Activated CD4-positive, alpha-beta T cell treated with anti-CD3 and anti-CD28 coated beads, Interleukin-2, amount 10 ng/mL, durations not matched to agents 7 days and 5 days (primary cell): ENCODE results near the gene MMP2. TPM values are rescaled to one million over a fixed set of nuclear protein-coding genes. Genes with fewer than 3 reads are reported as not detected.

Experiments
- CTCF ChIA-PET: fragments of 350-600 bp; sonication (Branson Sonifier 250); formaldehyde crosslinking; loops from one replicate; lab custom pipeline; 2021; ENCODE audit warnings: antibody characterized with exemption; lab: Charles Lee
- POLR2A ChIA-PET: fragments of 350-600 bp; sonication (Branson Sonifier 250); formaldehyde crosslinking; loops from one replicate; lab custom pipeline; 2021; ENCODE audit warnings: antibody characterized with exemption; lab: Charles Lee
- DNase-seq: peaks from one replicate; pipeline ENCODE4 v3.0.0-alpha.2; 2020
- H3K27ac Mint-ChIP-seq: one replicate; pipeline ENCODE4 v1.8.0; 2021; ENCODE audit warnings: mild to moderate bottlenecking, moderate library complexity, mixed read lengths
- H3K27me3 Mint-ChIP-seq: one replicate; pipeline ENCODE4 v1.8.0; 2021; ENCODE audit warnings: mixed read lengths
- H3K36me3 Mint-ChIP-seq: one replicate; pipeline ENCODE4 v1.8.0; 2021; ENCODE audit warnings: low read depth, mixed read lengths
- H3K4me1 Mint-ChIP-seq: one replicate; pipeline ENCODE4 v1.8.0; 2021; ENCODE audit warnings: mixed read lengths
- H3K4me3 Mint-ChIP-seq: one replicate; pipeline ENCODE4 v1.8.0; 2021; ENCODE audit warnings: mild to moderate bottlenecking, moderate library complexity, mixed read lengths
- H3K9me3 Mint-ChIP-seq: one replicate; pipeline ENCODE4 v1.8.0; 2021; ENCODE audit warnings: mixed read lengths
- total RNA-seq, 2 experiments: library from RNA; stranded (reverse); gene quantifications; one replicate each; pipeline ENCODE4 v1.2.3, GENCODE V29; 2021

The MMP2 gene
- total RNA-seq, 2 experiments from 2014 or later: not detected

DNA sequence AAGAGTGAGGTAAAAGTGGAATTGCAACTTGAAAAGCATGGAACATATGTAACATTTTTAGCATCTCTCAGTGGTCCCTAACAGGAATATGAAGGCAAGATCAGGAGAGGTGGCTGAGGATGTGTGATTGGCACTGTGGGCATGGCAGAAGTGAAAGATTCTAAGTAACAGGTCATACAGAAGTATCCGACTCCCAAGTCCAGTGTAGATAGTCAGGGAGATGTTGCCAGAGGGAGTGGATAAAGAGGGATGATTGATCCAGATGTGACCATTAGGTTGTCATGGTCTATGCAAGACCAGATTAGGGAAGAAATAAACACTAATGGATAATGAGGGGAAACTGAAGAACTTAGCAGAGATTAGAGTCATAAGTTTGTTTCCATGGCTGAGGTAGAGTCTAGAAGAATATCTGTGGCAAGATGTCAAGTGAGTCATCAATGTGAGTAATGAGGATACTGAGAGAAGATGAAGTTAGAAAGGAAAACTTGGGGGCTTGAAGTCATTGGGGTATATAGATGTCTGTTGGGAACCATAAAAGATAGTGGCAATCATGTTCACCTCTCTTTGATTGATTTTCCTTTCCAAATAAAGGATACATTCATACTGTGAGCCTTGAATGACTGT, 63.6 kb downstream of the MMP2 start:
- CTCF ChIA-PET: no interaction called here
- H3K27ac Mint-ChIP-seq: no peak overlapping the region
- H3K36me3 Mint-ChIP-seq: no peaks in the 10 kb centered on the region

DNA sequence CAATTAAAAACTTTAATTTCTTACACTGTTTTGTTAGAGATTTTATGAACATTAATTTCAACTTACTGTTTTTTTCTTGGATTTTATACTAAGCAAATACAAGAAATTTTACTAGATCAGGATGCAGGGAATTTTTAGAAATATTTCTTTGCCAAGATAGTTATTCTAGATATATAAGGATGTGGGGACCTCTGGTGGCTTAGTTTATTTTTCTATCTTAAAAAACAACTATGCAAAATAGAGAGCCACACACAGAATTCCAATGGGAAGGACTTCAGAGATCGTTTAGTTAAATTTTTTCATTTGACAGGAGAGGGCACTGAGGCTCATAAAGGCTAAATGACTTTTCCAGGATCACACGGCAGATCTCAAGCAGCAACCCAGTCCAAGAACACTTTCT, 64.5 kb downstream of the MMP2 start:
- H3K36me3 Mint-ChIP-seq: no peaks in the 10 kb centered on the region
- H3K27me3 Mint-ChIP-seq: no peaks in the 10 kb centered on the region
- no peak overlapping the region for H3K27ac Mint-ChIP-seq
- DNase-seq: no peak
- ChIA-PET CTCF (no interaction called here), POLR2A (no interaction called here)
- H3K9me3 Mint-ChIP-seq: no peaks in the 10 kb centered on the region
- no peak overlapping the region for H3K4me3 Mint-ChIP-seq
- H3K4me1 Mint-ChIP-seq: no peaks in the 10 kb centered on the region

More for the DNA sequence above, 63.6 kb downstream of the MMP2 start:
- no peak for DNase-seq
- no peaks in the 10 kb centered on the region for H3K4me1 Mint-ChIP-seq
- POLR2A ChIA-PET: no interaction called here
- no peak overlapping the region for H3K4me3 Mint-ChIP-seq
- H3K27me3 Mint-ChIP-seq: no peaks in the 10 kb centered on the region
- H3K9me3 Mint-ChIP-seq: no peaks in the 10 kb centered on the region

DNA sequence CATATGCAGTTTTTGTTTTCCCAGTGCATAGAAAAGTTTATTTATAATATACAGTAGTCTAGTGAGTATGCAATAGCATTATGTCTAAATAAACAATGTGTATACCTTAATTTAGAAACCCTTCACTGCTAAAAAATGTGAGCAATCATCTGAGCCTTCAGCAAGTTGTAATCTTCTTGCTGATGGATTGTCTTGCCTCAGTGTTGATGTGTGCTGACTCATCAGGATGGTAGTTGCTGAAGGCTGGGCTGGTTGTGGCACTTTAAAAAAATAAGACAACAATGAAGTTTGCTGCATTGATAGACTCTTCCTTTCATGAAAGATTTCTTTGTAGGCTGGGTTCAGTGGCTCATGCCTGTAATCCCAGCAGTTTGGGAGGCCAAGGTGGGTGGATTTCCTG, 73.6 kb downstream of the MMP2 start:
- Mint-ChIP-seq H3K9me3 (no peaks in the 10 kb centered on the region), H3K36me3 (no peaks in the 10 kb centered on the region), H3K27ac (no peak overlapping the region), H3K4me3 (no peak overlapping the region), H3K27me3 (no peaks in the 10 kb centered on the region), H3K4me1 (no peaks in the 10 kb centered on the region)
- no peak for DNase-seq
- ChIA-PET POLR2A (no interaction called here), CTCF (no interaction called here)

DNA sequence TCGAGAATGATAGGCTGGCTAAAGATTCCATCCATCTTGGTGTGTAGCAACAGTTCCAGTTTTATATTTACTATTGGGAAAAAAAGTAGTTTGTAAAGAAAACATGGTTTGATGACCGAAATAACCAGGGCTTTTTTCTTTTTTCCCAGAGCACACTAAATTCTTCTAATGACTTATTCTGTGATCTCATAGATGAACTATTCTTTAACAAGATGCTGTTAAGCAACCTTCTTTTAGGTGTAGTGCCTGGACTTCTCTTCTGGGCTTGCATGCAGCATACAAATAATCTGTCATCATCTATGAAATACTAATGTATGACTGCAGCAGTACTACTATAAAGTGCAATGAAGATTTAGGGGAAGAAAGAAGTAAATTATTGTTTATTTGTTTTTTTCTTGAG, 76.4 kb downstream of the MMP2 start:
- Mint-ChIP-seq H3K9me3 (no peaks in the 10 kb centered on the region), H3K36me3 (no peaks in the 10 kb centered on the region), H3K4me3 (no peak overlapping the region), H3K27ac (no peak overlapping the region), H3K4me1 (no peaks in the 10 kb centered on the region), H3K27me3 (no peaks in the 10 kb centered on the region)
- no peak for DNase-seq
- POLR2A ChIA-PET: no interaction called here
- CTCF ChIA-PET: interaction anchor here (1.4 kb wide), 1 partner anchor 13 kb away, joined by 4 read pairs; no protein-coding TSS in a partner anchor

Other genes with a start within 250 kb of the MMP2 start
- not detected for gene IRX6, start 155.0 kb upstream of the MMP2 start, total RNA-seq
- under 1 TPM; 0.30 to 0.87 TPM for gene LPCAT2, start 29.9 kb downstream of the MMP2 start, total RNA-seq
- not detected for gene CAPNS2, start 87.5 kb downstream of the MMP2 start, total RNA-seq
- not detected for gene SLC6A2, start 176.8 kb downstream of the MMP2 start, total RNA-seq